Stimulated activated CD4-positive, alpha-beta T cell treated with anti-CD3 and anti-CD28 coated beads, Interleukin-2, amount 100 ng/mL, for 48 hours (primary cell): Measurements from ENCODE around the gene GLI2.

ENCODE experiments used
- DNase-seq, 2 donors: peaks; one replicate each; pipeline ENCODE4 v3.0.0-alpha.2; 2020

Gene GLI2

DNA sequence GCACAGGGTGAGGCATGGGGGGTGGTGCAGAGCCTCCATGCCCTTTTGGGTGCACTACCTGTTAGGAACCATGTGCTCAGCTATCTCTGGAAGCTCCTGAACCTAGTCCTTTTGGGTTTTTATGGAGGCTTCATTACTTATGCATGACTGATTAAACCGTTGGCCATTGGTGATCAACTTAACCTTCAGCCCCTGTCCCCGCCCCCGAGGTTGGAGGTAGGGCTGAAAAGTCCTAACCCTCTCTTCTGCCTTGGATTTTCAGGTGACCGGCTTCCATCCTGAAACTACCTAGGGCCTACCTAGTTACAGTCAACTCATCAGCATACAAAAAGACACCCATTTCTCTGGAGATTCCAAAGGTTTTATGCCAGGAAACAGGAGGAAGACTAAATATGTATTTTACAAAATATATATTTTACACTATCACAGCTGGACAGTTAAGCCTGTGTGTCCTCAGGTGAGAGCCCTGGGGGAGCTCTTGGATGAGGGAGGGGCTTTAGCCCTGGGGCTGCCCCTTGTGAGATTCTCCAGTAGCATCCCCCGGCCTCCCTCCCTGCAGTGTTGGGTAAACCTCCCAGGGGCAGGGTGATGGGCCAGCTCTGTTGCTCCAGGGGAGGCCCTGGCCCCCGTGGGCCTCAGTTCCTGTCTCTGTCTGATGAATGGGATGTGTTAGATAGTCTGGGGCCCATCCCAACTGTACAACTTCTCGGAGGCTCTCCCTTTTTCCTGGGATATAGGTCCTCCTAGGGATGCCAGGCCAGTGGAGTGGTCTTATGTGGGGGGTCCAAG is 24.1 kb downstream of the GLI2 start:
- no peak for DNase-seq

DNA sequence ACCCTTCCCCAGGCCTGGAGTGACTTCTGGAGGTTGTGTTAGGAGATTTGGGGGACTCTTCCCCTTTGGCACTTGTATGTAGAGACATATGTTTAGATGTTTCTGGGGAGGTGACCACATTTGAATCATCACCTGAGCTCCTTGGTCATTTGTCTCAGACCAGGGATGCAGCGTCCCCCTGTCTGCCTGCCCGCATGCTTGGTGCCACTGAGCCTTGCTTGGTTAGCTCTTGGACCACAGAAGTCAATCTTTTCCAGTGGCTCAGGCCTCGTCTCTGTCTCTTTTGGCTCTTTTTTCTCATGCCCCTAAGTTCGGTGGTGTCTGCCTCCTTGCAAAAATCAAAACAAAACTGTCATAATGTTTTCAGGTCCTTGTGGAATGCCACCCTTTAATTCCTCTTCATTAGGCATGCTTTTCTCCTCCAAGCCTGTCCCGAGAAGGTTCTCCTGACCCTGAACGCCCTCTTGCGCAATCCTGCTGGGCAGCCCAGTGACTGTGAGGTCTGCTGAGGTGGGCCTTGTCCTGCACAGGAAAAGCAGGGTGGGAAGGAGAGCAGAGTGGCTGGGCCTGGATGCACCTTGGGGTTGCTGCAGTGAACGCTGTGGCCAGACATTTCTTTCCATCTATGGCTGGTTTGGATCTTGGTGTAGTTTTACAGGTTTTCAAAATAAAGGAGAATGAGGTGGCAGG is 24.9 kb downstream of the GLI2 start:
- no peak for DNase-seq

DNA sequence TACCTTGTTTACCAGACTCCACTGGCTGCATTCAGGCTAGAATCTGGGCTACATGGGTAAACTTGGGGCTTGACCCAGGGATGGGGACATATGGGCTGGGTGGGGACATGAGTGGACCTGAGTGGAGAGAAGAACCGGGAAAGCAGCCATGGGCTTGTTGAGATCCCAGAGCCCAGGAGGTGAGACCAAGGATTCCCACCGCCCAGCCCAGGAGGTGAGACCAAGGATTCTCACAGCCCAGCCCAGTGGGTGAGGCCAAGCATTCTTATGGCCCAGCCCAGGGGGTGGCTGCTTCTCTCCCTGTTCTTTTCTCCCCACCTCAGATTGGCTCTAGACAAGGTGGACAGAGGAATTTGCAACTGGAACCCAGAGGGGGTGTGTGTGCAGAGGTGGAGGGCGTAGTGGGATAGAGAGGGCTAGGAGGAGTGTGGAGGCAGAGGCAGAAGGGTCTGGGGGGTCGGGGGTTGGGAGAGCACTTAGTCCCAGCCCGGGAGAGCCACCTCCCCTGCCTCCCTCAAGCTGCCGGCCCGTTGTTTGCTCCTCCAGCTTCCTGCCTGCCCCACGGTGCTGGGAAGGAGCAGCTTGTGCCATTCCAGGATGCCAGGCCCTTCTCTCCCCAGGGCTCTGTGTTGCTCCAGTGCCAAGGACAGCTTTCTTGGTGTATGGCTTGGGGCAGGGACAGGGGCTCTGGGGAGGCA is 25.6 kb downstream of the GLI2 start:
- no peak for DNase-seq

DNA sequence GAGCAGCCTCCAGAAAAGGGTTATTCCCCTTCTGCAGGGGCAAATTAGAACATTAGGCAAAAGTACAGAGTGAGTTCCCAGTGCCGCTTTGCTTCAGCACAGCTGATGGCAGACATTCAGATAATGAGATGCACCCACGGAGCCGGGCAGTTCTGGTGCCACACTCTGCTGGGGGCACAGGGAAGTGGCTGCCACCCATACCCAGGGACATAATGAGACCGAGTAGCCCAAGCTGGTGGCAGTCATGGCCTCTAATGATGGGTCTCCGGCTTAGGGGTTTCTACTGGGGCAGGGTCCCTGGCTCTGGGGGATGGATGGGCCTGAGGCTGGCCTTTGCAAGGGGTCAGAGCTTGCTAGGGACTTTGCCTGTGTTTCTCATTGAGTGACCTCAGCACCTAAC is 26.2 kb downstream of the GLI2 start:
- no peak for DNase-seq

DNA sequence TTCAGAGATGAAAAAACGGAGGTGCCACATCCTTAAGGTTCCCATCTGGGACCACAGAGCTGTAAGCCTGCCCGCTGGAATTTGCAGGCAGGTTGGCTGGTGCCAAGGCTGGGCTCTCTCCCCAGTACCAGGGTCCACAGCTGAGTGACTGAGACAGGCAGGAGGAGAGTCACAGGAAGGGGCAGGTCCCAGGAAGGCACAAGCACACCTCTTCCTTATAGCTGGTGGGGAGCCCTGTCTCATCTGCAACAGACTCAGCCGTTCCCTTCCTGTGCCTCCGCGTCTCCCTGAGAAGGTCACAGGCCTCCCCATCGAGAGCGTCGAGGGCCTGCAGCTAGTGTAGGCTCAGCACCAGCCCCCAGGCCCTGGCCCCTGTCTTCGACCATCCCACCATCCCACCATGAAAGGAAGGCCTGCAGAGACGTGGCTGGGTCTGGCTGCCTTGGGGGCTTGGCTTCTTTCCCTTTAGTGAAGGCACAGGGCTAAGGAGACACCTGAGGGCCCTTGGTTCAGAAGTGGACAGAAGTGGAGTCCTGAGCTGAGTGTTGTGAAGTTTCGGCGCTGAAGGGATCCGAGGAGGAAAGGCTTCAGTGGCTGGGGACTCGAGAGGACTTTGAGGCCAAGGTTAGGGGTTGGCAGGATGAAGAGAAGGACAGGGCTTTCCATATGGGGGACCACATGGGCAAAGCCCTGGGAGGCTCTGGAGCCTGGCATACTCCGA is 26.8 kb downstream of the GLI2 start:
- no peak for DNase-seq

DNA sequence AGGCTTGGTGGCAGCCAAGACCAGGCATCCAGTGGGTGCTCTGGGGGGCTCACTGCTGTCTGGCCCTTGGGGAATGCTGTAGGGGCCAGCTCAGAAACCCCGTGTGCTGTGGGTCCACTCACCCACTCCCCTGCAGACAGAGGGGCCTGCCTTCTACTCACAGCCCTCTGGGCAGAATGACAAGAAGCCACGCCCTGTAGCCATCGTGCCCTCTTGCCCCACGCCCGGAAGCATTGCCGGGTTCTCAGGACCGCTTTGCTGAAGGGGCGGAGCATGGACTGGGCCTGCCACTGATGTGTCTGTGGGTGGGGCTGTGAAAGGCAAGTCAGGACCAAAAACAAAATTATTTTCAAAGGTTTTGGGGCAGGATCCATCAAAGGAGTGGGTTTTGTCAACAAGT is 27.8 kb downstream of the GLI2 start:
- DNase-seq = no peak

DNA sequence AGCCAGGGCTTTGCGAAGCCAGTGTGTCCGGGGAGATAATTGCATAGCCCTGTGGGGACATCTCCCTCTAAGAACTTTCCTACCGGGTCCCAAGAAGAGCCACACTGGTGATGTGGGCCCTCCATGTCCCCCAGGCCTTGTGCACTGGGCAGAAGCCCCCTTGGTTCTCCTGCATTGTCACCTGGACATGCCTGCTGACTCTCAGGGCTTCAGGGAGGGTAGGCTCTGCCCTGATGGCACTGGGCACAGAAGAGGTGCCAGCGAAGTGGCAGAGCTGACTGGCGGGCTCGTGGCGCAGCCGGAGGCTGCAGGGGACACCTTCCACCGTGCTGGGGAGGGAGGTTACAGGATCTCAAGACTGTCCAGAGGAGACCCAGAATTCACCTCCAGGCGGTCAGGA is 28.3 kb downstream of the GLI2 start:
- DNase-seq = no peak

DNA sequence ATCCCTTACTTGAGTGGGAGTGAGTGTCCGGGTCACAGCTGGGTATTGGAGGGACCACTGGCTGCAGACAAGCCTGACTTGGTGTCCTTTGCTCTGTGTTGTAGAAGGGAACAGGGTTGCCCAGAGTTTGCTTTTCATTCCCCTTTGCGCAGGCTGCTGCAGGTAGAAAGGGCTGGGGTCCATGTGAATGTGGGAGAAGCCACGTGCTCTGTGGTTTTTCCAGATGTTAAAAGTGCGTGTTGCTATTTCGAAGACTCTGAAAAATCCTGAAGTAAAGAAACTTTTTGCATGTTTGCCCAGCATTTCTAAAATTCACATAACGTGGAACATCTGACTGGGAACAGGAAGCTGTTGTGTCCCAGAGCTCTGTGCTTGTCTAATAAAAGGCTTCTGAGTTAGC is 28.8 kb downstream of the GLI2 start:
- DNase-seq = no peak

DNA sequence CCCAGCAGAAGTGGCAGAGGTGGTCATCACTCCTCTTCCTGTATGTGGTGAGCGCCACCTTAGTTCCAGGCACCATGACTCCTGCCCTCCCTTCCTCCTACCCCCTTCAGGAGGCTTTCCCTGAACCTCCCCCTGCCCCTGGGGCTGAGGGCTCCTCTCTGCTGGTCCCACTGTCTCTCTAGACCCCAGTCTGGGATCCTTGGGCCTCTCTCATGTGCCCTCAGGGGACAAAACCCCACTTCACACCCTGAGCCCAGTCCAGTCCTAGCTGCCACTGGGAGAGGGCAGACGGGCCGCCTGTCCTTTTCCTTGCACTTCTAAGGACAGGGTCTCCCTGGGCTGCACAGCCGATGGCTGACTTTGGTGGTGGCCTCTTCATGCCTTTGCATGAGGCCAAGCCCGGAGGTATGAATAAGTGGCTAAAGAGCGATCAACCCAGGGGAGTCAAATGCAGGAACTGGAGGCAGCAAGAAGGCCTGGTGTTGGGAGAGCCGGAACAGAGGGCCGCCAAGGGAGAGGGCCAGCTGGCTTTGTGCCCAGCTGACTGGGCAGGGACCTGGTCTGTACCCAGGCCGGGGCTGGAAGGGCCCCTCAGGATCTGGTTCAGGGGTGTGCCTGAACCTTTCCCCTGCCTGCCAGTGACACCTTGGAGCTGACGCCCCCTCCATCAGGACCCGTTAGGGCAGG is 29.5 kb downstream of the GLI2 start:
- no peak for DNase-seq

DNA sequence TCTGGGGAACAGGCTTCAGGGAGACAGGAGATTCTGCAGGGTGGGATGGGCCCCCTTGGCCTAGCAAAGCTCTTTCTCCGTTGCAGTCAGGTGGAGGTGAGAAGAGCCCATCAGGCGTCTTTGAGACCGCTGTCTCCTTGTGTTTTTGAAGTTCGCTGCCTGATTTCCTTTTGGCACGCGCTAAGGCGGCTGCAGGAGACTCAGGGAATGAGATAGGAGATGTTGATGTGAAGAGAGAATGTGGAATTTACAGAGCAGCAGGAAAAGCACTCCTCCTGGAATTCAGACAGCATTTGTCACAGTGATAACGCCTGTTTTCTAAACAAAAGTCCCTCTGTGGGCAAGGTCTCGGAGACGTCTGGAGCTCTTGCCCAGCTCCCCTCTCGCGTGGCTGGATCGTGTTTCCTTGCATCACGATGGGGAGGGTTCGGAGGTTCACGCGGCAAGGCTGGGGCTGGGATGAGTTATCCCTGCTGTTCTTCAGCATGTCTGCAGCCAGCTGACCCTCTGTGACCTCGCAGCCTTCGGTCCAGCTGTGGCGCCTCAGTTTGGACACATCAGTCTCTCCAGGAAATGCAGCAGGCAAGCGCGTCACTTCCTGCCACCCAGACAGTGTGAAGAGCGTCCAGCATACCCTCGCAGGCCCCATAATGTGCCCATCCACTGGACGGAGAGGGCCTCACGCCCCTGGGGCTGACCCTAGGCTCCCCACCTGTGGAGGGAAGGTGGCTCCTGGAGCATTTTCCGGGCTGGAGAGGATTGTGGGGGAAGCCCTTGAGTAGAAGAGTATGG is 30.2 kb downstream of the GLI2 start:
- DNase-seq = no peak

DNA sequence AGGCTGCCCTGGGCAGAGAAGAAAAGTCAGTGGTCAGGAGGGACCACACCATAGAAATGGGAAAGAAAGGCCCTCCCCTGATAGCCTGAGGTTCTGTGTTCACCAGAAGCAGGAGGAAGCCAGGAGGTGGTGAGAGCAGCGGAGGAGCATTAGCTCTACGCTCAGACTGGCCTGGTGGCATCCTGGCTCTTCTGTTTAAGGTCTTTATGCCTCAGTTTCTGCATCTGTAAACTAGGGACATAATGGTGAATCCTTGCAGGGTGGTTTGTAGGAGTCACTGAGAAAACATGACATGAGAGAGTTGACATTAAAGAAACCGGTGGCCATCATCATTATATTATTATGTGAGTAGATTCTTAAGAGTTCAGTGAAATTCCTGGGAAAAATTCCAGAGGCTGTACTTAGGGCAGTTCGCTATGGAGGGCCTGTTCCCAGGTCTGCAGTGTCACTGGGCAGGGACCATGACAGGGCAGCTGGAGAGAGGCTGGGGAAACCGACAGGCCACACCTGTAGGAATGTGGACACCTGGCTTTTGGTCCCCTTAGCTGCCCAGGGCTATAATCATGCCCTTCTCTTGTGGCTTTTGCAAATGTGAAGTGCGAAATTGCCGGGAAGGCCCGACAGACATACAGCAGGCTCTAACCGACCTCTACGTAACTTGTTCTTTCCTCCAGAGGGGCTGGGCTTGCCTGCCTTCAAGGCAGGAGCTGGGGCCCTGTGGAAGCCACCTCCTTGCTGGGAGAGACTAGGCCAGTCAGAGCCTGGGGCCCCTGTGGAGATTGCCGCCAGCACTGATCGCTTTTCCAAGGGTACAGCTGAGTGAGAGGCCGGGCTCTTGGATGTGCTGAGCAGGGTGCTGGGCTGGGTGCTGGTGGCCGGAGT is 31.0 kb downstream of the GLI2 start:
- DNase-seq = no peak

DNA sequence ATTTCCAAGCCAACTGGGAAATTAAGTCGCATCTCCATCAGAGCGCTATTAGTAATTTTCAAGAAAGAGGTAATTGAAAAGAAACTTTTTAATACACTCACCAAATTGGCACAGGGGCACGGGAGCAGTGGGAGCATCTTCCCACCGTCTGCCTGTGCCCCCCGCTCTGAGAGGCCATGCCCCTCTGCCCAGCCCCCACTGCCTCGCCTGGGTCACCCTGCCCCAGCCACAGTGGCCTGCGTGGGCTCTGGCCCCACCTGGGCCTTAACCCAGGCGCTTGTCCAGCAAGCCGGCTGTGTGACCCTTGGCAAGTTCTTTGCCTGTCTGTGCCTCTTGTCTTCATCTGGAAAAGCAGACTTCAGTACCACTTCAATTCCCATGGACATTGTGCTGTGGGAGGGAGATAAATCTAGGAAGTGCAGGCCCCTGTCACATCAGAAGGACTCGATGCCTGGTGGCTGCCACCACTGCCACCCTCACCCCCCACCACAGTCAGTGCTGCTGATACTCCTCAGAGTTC is 31.9 kb downstream of the GLI2 start:
- no peak for DNase-seq

DNA sequence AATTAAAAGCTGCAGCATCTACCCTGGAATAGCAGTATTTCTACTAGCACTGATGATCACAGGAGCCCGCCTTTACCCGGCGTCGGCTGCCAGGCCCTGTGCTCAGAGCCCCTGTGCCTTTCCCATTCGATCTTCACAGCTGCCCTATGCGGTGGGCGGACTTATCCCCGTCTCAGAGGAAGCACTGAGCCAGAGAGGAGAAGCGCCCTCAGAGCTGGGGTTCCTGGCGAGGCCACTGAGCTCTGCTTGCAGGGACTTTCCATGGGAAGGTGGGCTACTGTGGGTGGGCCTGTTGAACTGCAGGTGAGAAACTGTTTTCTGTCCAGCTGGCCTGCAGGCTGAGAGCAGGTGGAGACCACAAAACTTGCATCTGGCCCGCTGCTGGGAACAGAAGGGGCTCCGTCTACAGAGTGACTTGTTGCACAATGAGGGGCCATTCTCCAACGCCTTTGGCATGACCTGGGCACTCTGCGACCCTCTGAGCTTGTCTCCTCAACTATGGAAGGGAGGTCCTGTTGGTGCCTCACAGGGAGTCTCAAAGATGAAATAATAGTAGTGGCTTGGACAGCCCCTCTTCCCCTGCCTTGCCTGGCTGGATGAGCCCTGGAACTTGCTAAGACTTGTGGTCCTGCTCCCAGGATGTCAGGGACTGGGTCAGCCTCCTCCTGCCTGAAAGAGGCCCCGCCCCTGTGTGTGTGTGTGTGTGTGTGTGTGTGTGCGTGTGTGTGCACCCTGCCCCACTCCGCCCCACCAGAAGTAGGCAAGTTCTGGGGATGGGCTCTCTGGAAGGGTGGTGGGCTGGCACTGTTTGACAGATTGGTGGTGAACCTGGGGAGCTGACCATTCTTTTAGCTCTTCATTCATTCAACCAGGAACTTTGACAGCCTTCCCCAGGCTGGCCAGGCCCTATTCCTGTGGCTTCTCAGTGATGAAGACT is 32.7 kb downstream of the GLI2 start:
- DNase-seq = no peak

DNA sequence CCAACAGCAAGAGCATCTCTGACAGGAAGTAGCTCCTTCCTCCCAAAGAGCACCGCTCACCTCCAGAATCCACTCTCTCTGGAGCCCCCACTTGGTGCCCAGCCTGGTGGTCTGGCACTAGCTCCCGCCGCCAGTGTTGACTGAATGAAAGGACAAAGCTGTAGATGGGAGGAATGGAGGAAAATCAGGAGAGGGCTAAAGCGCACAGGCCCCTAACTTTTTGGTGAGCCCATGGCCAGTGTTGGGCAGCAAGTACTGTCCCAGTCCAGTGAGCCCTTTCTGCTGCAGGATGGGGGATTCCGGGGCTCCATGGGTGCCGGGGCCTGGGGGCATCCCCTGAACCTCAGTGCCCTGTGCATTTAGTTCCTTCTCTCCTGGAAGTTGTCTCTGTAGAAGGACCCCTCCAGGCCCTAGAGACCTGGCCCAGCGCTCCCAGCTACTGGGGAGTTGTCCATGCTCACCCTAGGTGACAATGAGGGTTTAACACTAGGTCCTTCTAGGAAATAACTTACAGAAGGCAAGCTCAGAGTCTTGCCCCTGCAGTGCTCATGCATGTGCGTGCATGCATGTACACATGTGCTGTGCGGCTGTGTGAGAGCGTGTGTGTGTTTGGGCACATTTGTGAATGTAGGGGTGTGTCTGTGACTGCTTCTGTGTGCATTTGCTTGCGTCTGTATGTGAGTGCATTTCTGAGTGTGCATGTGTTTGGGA is 33.6 kb downstream of the GLI2 start:
- DNase-seq = no peak

DNA sequence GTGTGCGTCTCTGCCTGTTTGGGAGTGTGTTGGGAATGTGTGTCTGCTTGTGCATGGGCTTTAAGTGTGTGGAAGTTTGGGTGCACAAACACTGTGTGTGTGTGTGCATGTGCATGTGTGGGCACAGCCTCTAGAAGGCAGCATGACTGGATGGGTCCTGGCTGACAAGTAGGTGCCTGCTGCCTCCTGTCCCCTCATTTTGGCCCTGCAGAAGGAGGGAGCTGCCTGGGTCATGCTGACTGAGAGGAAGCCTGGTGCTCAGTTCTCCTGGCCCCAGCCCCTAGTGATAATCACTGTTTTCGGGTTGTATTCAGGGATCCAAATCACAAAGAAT is 34.1 kb downstream of the GLI2 start:
- DNase-seq = no peak

DNA sequence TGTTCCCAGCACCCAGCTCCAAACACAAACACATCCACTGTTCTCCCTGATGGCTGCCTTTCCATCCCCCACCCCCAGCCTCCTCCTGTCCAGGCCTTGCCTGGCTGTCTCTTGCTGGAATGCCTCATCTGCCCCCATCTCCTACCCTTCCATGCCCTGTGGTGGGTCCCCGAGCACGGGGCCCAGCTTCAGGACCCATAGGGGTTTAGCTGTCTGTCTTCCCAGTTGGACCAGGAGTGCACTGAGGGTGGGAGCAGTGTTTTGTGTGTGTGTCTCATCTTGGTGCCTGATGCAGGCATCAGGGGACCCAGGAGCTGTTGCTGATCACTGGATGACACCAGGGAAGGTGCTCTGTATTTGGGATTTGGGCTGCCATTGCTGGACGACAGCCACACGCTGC is 34.5 kb downstream of the GLI2 start:
- no peak for DNase-seq

DNA sequence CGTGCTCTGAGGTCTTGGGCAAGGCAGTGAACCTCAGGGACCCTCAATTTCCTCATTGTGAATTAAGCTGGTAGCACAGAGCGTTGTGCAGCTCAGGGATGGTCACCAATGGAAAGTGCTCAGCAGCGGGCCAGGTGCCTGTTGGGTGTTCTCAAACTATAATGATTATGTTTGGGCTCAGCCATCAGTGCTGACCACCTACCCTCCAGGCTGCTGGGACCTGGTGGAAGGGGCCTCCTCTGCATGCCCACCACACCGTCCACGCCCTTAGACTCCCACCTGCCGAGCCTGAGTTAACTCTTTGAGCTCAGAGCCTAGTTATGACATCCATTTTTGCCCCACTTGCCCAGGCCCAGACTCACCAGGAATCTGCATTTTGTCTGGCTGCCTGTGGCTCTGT is 35.0 kb downstream of the GLI2 start:
- no peak for DNase-seq

DNA sequence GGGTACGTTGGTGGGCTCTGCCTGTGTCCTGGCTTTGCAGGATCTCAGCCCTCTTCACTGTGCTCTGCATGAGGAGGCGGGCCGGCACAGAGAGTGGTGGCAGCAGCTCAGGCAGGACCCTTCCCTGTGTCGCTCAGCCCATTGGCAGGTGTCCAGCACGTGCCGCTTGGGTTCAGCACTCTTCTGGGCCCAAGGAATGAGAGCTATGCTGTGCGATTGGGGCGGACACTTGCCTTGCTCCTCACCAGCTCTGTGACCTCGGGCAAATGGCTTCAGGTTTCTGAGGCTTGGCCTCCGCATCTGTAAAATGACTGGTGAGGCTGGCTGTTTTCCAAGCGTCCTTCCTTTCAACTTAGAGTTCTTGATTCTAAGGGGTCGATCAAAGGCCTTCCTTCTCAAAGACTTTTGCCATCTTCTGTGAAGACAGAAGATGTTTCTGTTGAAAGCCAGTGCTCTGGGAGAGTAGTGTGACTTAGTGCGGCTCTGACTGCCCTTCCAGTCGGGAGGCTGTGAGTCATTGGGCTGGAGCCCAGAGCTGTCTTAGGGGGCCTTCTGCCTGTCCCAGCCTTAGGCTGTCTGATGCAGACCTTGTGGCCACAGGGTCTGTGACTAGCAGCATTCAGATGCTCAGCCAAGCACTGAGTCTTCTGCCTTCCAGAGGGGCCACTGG is 35.6 kb downstream of the GLI2 start:
- no peak for DNase-seq
